ENCODE measurements around the gene EIF4E1B.
A peak's percentile ranks its signal among the peaks of the same experiment; 100 is the strongest.

The EIF4E1B gene

DNA sequence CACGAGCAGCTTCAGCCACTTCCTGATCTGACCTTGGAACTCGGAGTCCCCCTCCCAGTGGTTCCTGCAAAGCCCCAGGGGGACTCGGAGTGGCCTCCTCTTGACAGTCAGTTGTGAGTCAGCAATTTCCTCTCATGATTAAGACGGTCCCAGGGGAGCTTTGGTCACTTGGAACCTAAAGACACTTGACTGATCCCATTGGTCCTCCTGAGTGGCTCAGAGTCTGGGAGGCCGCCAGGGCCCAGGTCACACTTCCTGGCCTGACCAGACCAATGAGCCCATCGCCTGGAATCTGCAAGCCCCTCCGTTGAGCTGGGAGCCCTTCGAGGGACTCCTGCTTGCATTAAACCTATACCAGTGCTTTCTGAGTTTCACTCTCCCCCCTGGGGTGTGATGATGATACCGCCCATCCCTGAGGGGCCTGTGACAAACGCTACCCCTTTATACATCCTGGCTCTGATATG is 45.9 kb downstream of the EIF4E1B start:
- DNase-seq (ENCODE audit: low read depth) = peak; percentile 84
- H3K4me3 ChIP-seq (ENCODE audit: low read depth, low read length) = no peak overlapping the region
- TF ChIP-seq, protein P1, sequence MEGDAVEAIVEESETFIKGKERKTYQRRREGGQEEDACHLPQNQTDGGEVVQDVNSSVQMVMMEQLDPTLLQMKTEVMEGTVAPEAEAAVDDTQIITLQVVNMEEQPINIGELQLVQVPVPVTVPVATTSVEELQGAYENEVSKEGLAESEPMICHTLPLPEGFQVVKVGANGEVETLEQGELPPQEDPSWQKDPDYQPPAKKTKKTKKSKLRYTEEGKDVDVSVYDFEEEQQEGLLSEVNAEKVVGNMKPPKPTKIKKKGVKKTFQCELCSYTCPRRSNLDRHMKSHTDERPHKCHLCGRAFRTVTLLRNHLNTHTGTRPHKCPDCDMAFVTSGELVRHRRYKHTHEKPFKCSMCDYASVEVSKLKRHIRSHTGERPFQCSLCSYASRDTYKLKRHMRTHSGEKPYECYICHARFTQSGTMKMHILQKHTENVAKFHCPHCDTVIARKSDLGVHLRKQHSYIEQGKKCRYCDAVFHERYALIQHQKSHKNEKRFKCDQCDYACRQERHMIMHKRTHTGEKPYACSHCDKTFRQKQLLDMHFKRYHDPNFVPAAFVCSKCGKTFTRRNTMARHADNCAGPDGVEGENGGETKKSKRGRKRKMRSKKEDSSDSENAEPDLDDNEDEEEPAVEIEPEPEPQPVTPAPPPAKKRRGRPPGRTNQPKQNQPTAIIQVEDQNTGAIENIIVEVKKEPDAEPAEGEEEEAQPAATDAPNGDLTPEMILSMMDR (IDR thresholded peaks at IDR 0.05; ENCODE audit: insufficient read depth, low read depth, low read length, missing control alignments) = no peak

- TF ChIP-seq, protein P1 (IDR thresholded peaks at IDR 0.05; ENCODE audit: insufficient read depth, low read depth, low read length, missing control alignments) = no peak
- DNase-seq (ENCODE audit: low read depth) = no peak
- no peak overlapping the region for H3K4me3 ChIP-seq (ENCODE audit: low read depth, low read length)
These were observed 46.9 kb downstream of the EIF4E1B start for GRCh38 chr5:176677209-176677939.

DNA sequence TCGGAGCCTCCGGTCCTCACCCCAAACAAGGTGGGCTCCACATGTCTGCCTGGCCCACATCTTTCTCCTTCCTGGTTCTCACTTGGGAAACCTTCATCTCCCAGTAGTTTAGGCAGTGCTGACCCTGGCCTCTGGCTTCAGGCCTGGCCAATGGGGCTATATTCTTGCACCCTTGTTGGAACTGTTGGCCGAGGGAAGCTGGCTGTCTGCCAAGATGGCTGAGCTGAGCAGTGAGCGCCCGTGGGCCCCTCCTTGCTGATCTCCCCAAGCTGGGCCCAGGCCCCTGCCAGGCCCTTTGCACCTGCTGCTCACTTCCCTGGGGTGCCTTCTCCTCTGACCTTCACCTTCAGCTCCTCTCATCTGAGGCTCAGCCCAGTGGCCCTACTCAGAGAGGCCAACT is 48.1 kb downstream of the EIF4E1B start:
- H3K4me3 ChIP-seq (ENCODE audit: low read depth, low read length) = no peak overlapping the region
- no peak for DNase-seq (ENCODE audit: low read depth)
- TF ChIP-seq, protein P1 (IDR thresholded peaks at IDR 0.05; ENCODE audit: insufficient read depth, low read depth, low read length, missing control alignments) = no peak

DNA sequence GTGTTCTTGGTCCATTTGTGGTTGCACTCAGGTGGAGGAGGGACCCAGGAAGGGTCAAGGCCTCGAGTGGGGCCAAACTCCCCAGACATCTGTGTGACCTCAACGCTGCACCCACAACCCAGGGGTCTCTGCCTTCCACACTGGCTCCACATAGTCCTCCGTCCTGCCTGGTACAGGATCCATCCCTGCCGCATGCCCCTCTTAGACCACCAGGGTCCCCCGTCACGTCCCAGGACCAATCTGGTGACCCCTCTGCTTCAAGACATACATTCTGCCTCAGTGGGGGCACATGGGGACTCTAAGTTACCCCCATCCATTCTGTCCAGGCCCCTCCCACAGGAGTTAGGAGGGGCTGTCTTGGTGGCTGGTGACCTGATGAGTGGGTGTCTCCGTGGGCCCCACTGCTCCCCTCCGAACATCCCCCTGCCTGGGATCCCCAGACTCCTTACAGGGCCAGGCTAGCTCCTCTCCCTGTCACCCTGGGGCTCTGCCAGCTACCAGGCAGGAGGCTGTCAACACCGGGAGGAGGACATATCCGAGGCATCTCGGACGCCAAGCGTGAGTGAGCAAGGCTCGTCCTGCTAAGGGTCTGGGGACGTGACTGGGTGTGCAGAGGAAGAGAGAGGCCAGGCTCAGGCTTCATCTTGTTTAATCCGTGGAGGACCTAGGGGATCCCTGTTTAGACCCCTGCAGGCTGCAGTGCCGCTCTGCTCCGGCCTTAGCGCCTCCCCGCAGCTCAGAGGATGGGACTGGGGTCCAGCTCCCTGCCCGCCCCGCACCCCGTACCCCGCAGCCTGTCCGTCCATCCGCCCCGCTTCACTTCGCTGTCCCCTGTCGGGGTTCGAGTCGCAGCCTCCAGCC is 49.1 kb downstream of the EIF4E1B start:
- no peak for DNase-seq (ENCODE audit: low read depth)
- TF ChIP-seq, protein P1 (IDR thresholded peaks at IDR 0.05; ENCODE audit: insufficient read depth, low read depth, low read length, missing control alignments) = no peak
- H3K4me3 ChIP-seq (ENCODE audit: low read depth, low read length) = no peak overlapping the region

DNA sequence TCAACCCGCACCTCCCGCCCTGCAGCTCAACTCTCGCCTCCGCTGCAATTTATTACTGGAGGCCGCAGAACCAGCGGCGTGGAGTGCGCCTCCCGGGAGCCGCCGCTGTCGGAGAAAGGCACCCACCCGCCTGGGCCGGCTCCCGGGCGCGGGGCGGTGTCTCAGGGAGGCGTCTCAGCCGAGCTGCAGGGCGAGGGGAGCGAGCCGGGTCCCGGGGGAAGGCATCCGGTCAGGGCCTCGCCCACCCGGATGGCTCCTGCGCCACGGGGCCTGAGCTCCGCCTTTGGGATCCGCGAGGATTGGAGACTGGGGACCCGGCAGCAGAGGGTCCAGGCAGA is 49.7 kb downstream of the EIF4E1B start:
- no peak overlapping the region for H3K4me3 ChIP-seq (ENCODE audit: low read depth, low read length)
- TF ChIP-seq, protein P1 (IDR thresholded peaks at IDR 0.05; ENCODE audit: insufficient read depth, low read depth, low read length, missing control alignments) = no peak
- DNase-seq (ENCODE audit: low read depth) = no peak

DNA sequence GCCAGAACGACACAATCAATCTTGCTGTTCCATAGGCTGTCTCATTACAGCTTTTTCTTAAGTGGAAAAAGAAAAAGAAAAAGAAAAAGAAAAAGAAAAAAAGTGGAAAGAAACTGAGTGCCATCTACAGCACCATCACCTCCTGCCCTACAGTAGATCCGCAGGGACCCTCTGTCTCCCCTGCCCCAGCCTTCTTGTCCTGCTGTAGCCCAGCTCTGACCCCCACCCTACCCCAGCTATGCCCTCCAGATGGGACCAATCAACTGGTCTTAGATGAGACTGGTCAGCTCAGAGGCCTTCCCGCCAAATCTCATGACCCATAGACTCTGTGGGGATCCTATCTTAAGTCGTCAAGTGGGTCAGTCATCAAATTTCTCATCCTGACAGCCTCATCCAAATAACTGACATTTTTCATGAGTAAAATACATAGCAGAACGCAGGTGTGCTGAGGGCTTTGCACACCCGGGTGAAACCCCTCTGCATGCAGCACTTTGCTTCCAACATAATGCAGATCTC is 51.6 kb downstream of the EIF4E1B start:
- no peak for DNase-seq (ENCODE audit: low read depth)
- TF ChIP-seq, protein P1 (IDR thresholded peaks at IDR 0.05; ENCODE audit: insufficient read depth, low read depth, low read length, missing control alignments) = no peak
- H3K4me3 ChIP-seq (ENCODE audit: low read depth, low read length) = no peak overlapping the region

Measured in GM12865 (cell line).